Uterus (tissue), 2 donors: ENCODE data around the gene HTR1B.

ENCODE experiments used
- POLR2A ChIP-seq, 2 donors: fragments of 450-650 bp; IDR thresholded peaks; one replicate each; pipeline ENCODE4 v1.6.1; 2016; ENCODE audit warnings: antibody characterized with exemption in 2 of 2, mild to moderate bottlenecking in 1 of 2, moderate library complexity in 1 of 2
- TF ChIP-seq, protein P1 (sequence below), 4 experiments: fragments of 200-600 bp in 2 of 4; fragments of 450-650 bp in 2 of 4; sonication (generic) in 2 of 4; IDR thresholded peaks; one replicate each; pipeline ENCODE4 v1.5.1; 2016 to 2019; ENCODE audit warnings: antibody characterized with exemption in 4 of 4, mild to moderate bottlenecking in 2 of 4, moderate library complexity in 1 of 4

DNA sequence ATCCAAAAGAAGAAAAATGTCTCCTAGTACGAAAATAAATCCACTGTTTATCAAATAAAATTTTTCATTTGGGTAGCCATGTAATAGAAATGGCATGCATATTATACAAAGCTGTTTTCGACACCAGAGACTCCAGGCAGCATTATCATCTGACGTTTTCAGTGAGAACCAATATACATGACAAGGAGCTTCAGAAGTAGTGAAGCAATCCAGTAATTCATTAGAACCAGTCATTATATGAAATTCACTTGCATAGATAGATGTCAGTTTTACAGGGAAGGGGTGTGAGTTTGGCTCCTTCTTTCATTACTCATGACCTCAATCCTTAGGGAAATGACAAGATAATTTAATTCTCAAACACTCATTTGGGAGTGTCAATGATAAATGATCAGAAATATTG lies 14.7 kb downstream of the HTR1B start:
- TF ChIP-seq, protein P1, sequence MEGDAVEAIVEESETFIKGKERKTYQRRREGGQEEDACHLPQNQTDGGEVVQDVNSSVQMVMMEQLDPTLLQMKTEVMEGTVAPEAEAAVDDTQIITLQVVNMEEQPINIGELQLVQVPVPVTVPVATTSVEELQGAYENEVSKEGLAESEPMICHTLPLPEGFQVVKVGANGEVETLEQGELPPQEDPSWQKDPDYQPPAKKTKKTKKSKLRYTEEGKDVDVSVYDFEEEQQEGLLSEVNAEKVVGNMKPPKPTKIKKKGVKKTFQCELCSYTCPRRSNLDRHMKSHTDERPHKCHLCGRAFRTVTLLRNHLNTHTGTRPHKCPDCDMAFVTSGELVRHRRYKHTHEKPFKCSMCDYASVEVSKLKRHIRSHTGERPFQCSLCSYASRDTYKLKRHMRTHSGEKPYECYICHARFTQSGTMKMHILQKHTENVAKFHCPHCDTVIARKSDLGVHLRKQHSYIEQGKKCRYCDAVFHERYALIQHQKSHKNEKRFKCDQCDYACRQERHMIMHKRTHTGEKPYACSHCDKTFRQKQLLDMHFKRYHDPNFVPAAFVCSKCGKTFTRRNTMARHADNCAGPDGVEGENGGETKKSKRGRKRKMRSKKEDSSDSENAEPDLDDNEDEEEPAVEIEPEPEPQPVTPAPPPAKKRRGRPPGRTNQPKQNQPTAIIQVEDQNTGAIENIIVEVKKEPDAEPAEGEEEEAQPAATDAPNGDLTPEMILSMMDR (IDR thresholded peaks at IDR 0.05), result no peak
- TF ChIP-seq POLR2A (IDR thresholded peaks at IDR 0.05), result no peak
